Measurements from ENCODE around the gene LMNA.
"Not testable (repeated sequence)": the region's sequence is repeated elsewhere in the genome, so short reads cannot be mapped to it uniquely, and the experiment has no call there.

GRCh38 chr1:156121005-156121404 is 6.5 kb downstream of the LMNA start:
- TF ChIP-seq CTCF (IDR thresholded peaks at IDR 0.05; ENCODE audit: poor library complexity); EZH2 (IDR thresholded peaks at IDR 0.05; ENCODE audit: borderline replicate concordance); EZH2phosphoT487 (IDR thresholded peaks at IDR 0.05; ENCODE audit: low read depth, severe bottlenecking, unreplicated experiment): not testable (repeated sequence)

Measured in hepatocyte (in vitro differentiated cells).